Measurements from ENCODE around the gene UNC13B.

UNC13B gene

GRCh38 chr9:35431467-35431866 lies 269.7 kb downstream of the UNC13B start:
- FAIRE-seq (no peak), DNase-seq (ENCODE audit: insufficient read length) (no peak)
- TF ChIP-seq POLR2AphosphoS5 (IDR thresholded peaks at IDR 0.05; ENCODE audit: low read depth, low read length), result no peak
- TF ChIP-seq TAF1 (IDR thresholded peaks at IDR 0.05; ENCODE audit: borderline replicate concordance, low read depth, low read length), result no peak
- TF ChIP-seq POLR2A (IDR thresholded peaks at IDR 0.05; ENCODE audit: low read depth, low read length), result no peak

- no peak for FAIRE-seq
- TF ChIP-seq POLR2AphosphoS5 (IDR thresholded peaks at IDR 0.05; ENCODE audit: low read depth, low read length), result no peak
- no peak for TF ChIP-seq POLR2A (IDR thresholded peaks at IDR 0.05; ENCODE audit: low read depth, low read length)
- no peak for TF ChIP-seq TAF1 (IDR thresholded peaks at IDR 0.05; ENCODE audit: borderline replicate concordance, low read depth, low read length)
- DNase-seq (ENCODE audit: insufficient read length), result no peak
These were observed 270.3 kb downstream of the UNC13B start for GRCh38 chr9:35432076-35432475.

- no peak for FAIRE-seq
- TF ChIP-seq POLR2A (IDR thresholded peaks at IDR 0.05; ENCODE audit: low read depth, low read length) (no peak), TAF1 (IDR thresholded peaks at IDR 0.05; ENCODE audit: borderline replicate concordance, low read depth, low read length) (no peak), POLR2AphosphoS5 (IDR thresholded peaks at IDR 0.05; ENCODE audit: low read depth, low read length) (no peak)
- no peak for DNase-seq (ENCODE audit: insufficient read length)
These were observed 275.1 kb downstream of the UNC13B start for GRCh38 chr9:35436933-35437332.

GRCh38 chr9:35446012-35446411 lies 284.2 kb downstream of the UNC13B start:
- FAIRE-seq, result no peak
- no peak for DNase-seq (ENCODE audit: insufficient read length)

GRCh38 chr9:35448496-35448895 lies 286.7 kb downstream of the UNC13B start:
- FAIRE-seq (no peak), DNase-seq (ENCODE audit: insufficient read length) (no peak)
- TF ChIP-seq POLR2AphosphoS5 (IDR thresholded peaks at IDR 0.05; ENCODE audit: low read depth, low read length), result no peak
- TF ChIP-seq TAF1 (IDR thresholded peaks at IDR 0.05; ENCODE audit: borderline replicate concordance, low read depth, low read length), result no peak
- TF ChIP-seq POLR2A (IDR thresholded peaks at IDR 0.05; ENCODE audit: low read depth, low read length), result no peak

More at GRCh38 chr9:35446012-35446411, 284.2 kb downstream of the UNC13B start:
- TF ChIP-seq TAF1 (IDR thresholded peaks at IDR 0.05; ENCODE audit: borderline replicate concordance, low read depth, low read length) (no peak), POLR2AphosphoS5 (IDR thresholded peaks at IDR 0.05; ENCODE audit: low read depth, low read length) (no peak), POLR2A (IDR thresholded peaks at IDR 0.05; ENCODE audit: low read depth, low read length) (no peak)

- FAIRE-seq, result no peak
- no peak for TF ChIP-seq TAF1 (IDR thresholded peaks at IDR 0.05; ENCODE audit: borderline replicate concordance, low read depth, low read length)
- no peak for TF ChIP-seq POLR2AphosphoS5 (IDR thresholded peaks at IDR 0.05; ENCODE audit: low read depth, low read length)
- TF ChIP-seq POLR2A (IDR thresholded peaks at IDR 0.05; ENCODE audit: low read depth, low read length), result no peak
- DNase-seq (ENCODE audit: insufficient read length), result no peak
These were observed 290.7 kb downstream of the UNC13B start for GRCh38 chr9:35452481-35452880.

GRCh38 chr9:35453786-35454185 lies 292.0 kb downstream of the UNC13B start:
- DNase-seq (ENCODE audit: insufficient read length), result no peak
- TF ChIP-seq POLR2A (IDR thresholded peaks at IDR 0.05; ENCODE audit: low read depth, low read length) (no peak), POLR2AphosphoS5 (IDR thresholded peaks at IDR 0.05; ENCODE audit: low read depth, low read length) (no peak), TAF1 (IDR thresholded peaks at IDR 0.05; ENCODE audit: borderline replicate concordance, low read depth, low read length) (no peak)
- FAIRE-seq, result no peak

Data from GM12892 (cell line).